Measurements from ENCODE around the gene PRDM16. TPM values are rescaled to one million over a fixed set of nuclear protein-coding genes. Genes with fewer than 3 reads are reported as not detected.
A peak's percentile ranks its signal among the peaks of the same experiment; 100 is the strongest.
"Not testable (repeated sequence)": the region's sequence is repeated elsewhere in the genome, so short reads cannot be mapped to it uniquely, and the experiment has no call there.

Gene PRDM16
- total RNA-seq, 1 experiment from 2014 or later: 1.4 TPM

GRCh38 chr1:3231826-3232225, 162.8 kb downstream of the PRDM16 start:
- H3K9me3 ChIP-seq (replicated peaks): no peaks in the 10 kb centered on the region
- peak overlapping the region; percentile 66 for H3K27ac ChIP-seq
- H3K36me3 ChIP-seq: no peaks in the 10 kb centered on the region
- no peak overlapping the region for H3K4me3 ChIP-seq
- H3K27me3 ChIP-seq: peaks cover 3% of the 10 kb centered on the region; the same call in 1 of the 2 replicates
- peaks cover 27% of the 10 kb centered on the region for H3K4me1 ChIP-seq
- peak; percentile 95 to 97 for DNase-seq

GRCh38 chr1:3233031-3233430, 164.0 kb downstream of the PRDM16 start:
- peaks cover 27% of the 10 kb centered on the region for H3K4me1 ChIP-seq
- H3K27ac ChIP-seq: peak overlapping the region; percentile 66; the same call in 1 of the 2 replicates
- no peaks in the 10 kb centered on the region for H3K9me3 ChIP-seq (replicated peaks)
- no peaks in the 10 kb centered on the region for H3K36me3 ChIP-seq
- peaks cover 3% of the 10 kb centered on the region; the same call in 1 of the 2 replicates for H3K27me3 ChIP-seq
- DNase-seq: no peak
- H3K4me3 ChIP-seq: no peak overlapping the region

GRCh38 chr1:3233551-3233950, 164.5 kb downstream of the PRDM16 start:
- DNase-seq: no peak
- H3K4me1 ChIP-seq: peaks cover 27% of the 10 kb centered on the region
- H3K4me3 ChIP-seq: no peak overlapping the region
- no peak overlapping the region for H3K27ac ChIP-seq
- H3K36me3 ChIP-seq: no peaks in the 10 kb centered on the region
- H3K27me3 ChIP-seq: peaks cover 3% of the 10 kb centered on the region; the same call in 1 of the 2 replicates
- no peaks in the 10 kb centered on the region for H3K9me3 ChIP-seq (replicated peaks)

GRCh38 chr1:3234281-3234680, 165.3 kb downstream of the PRDM16 start:
- Histone ChIP-seq H3K9me3 (replicated peaks) (no peaks in the 10 kb centered on the region), H3K27me3 (peaks cover 3% of the 10 kb centered on the region; the same call in 1 of the 2 replicates), H3K36me3 (no peaks in the 10 kb centered on the region)

GRCh38 chr1:3234956-3235355, 166.0 kb downstream of the PRDM16 start:
- Histone ChIP-seq H3K4me3 (no peak overlapping the region), H3K36me3 (no peaks in the 10 kb centered on the region), H3K9me3 (replicated peaks) (no peaks in the 10 kb centered on the region), H3K4me1 (peaks cover 27% of the 10 kb centered on the region), H3K27me3 (peaks cover 3% of the 10 kb centered on the region; the same call in 1 of the 2 replicates), H3K27ac (no peak overlapping the region)
- no peak for DNase-seq

More at GRCh38 chr1:3234281-3234680, 165.3 kb downstream of the PRDM16 start:
- H3K27ac ChIP-seq: no peak overlapping the region
- peaks cover 27% of the 10 kb centered on the region for H3K4me1 ChIP-seq
- H3K4me3 ChIP-seq: no peak overlapping the region
- DNase-seq: no peak

- no peak overlapping the region for H3K4me3 ChIP-seq
- no peaks in the 10 kb centered on the region for H3K9me3 ChIP-seq (replicated peaks)
- no peaks in the 10 kb centered on the region for H3K27me3 ChIP-seq
- H3K36me3 ChIP-seq: no peaks in the 10 kb centered on the region
- no peak for DNase-seq
- no peak overlapping the region for H3K27ac ChIP-seq
- H3K4me1 ChIP-seq: peaks cover 23% of the 10 kb centered on the region
Observed at GRCh38 chr1:3235496-3235895, 166.5 kb downstream of the PRDM16 start.

- no peaks in the 10 kb centered on the region for H3K9me3 ChIP-seq (replicated peaks)
- DNase-seq: no peak
- peaks cover 15% of the 10 kb centered on the region for H3K4me1 ChIP-seq
- no peak overlapping the region for H3K27ac ChIP-seq
- H3K36me3 ChIP-seq: no peaks in the 10 kb centered on the region
- no peak overlapping the region for H3K4me3 ChIP-seq
- H3K27me3 ChIP-seq: no peaks in the 10 kb centered on the region
Observed at GRCh38 chr1:3236361-3236760, 167.4 kb downstream of the PRDM16 start.

- DNase-seq: no peak
- no peaks in the 10 kb centered on the region for H3K9me3 ChIP-seq (replicated peaks)
- H3K4me1 ChIP-seq: peaks cover 11% of the 10 kb centered on the region
- H3K36me3 ChIP-seq: no peaks in the 10 kb centered on the region
- H3K27me3 ChIP-seq: no peaks in the 10 kb centered on the region
- no peak overlapping the region for H3K27ac ChIP-seq
- H3K4me3 ChIP-seq: no peak overlapping the region
Observed at GRCh38 chr1:3236955-3237354, 168.0 kb downstream of the PRDM16 start.

GRCh38 chr1:3237570-3237969, 168.6 kb downstream of the PRDM16 start:
- H3K27ac ChIP-seq: no peak overlapping the region
- no peaks in the 10 kb centered on the region for H3K27me3 ChIP-seq
- H3K36me3 ChIP-seq: no peaks in the 10 kb centered on the region
- H3K4me1 ChIP-seq: peaks cover 5% of the 10 kb centered on the region
- H3K4me3 ChIP-seq: no peak overlapping the region
- DNase-seq: no peak
- no peaks in the 10 kb centered on the region for H3K9me3 ChIP-seq (replicated peaks)

- DNase-seq: no peak
- no peaks in the 10 kb centered on the region for H3K36me3 ChIP-seq
- H3K4me3 ChIP-seq: no peak overlapping the region
- no peaks in the 10 kb centered on the region for H3K9me3 ChIP-seq (replicated peaks)
- no peak overlapping the region for H3K27ac ChIP-seq
- no peaks in the 10 kb centered on the region for H3K27me3 ChIP-seq
- no peaks in the 10 kb centered on the region for H3K4me1 ChIP-seq
Observed at GRCh38 chr1:3237994-3238702, 169.1 kb downstream of the PRDM16 start.

- Histone ChIP-seq H3K4me3 (no peak overlapping the region), H3K36me3 (no peaks in the 10 kb centered on the region), H3K4me1 (no peaks in the 10 kb centered on the region; the same call in 1 of the 2 replicates), H3K27me3 (no peaks in the 10 kb centered on the region), H3K27ac (no peak overlapping the region), H3K9me3 (replicated peaks) (no peaks in the 10 kb centered on the region)
- no peak for DNase-seq
Observed at GRCh38 chr1:3238703-3239278, 169.8 kb downstream of the PRDM16 start.

GRCh38 chr1:3239991-3240390, 171.0 kb downstream of the PRDM16 start:
- H3K9me3 ChIP-seq (replicated peaks); H3K36me3 ChIP-seq; H3K27me3 ChIP-seq; H3K27ac ChIP-seq; H3K4me1 ChIP-seq; DNase-seq; H3K4me3 ChIP-seq: not testable (repeated sequence)

GRCh38 chr1:3240524-3241235, 171.7 kb downstream of the PRDM16 start:
- no peak overlapping the region for H3K4me3 ChIP-seq
- no peak for DNase-seq
- no peaks in the 10 kb centered on the region for H3K27me3 ChIP-seq
- no peaks in the 10 kb centered on the region for H3K36me3 ChIP-seq
- no peaks in the 10 kb centered on the region for H3K9me3 ChIP-seq (replicated peaks)
- no peak overlapping the region for H3K27ac ChIP-seq
- H3K4me1 ChIP-seq: peaks cover 7% of the 10 kb centered on the region; the same call in 1 of the 2 replicates

- Histone ChIP-seq H3K4me1 (peaks cover 7% of the 10 kb centered on the region; the same call in 1 of the 2 replicates), H3K27me3 (no peaks in the 10 kb centered on the region), H3K27ac (no peak overlapping the region), H3K36me3 (no peaks in the 10 kb centered on the region), H3K9me3 (replicated peaks) (no peaks in the 10 kb centered on the region), H3K4me3 (no peak overlapping the region)
- no peak for DNase-seq
Observed at GRCh38 chr1:3241236-3241550, 172.2 kb downstream of the PRDM16 start.

- Histone ChIP-seq H3K4me1 (peaks cover 7% of the 10 kb centered on the region; the same call in 1 of the 2 replicates), H3K27me3 (no peaks in the 10 kb centered on the region), H3K4me3 (no peak overlapping the region), H3K27ac (no peak overlapping the region), H3K36me3 (no peaks in the 10 kb centered on the region), H3K9me3 (replicated peaks) (no peaks in the 10 kb centered on the region)
- DNase-seq: no peak
Observed at GRCh38 chr1:3241673-3242407, 172.8 kb downstream of the PRDM16 start.
